HPDE6-E6E7 (cell line): Measurements from ENCODE around the gene SND1.

Experiments used
- DNase-seq: peaks from one replicate; pipeline ENCODE4 v3.0.0; 2011; ENCODE audit warnings: missing footprints; ENCODE audit errors: extremely low spot score

Gene SND1

GRCh38 chr7:127730658-127731276 is 78.8 kb downstream of the SND1 start:
- no peak for DNase-seq

- no peak for DNase-seq
These were observed 79.6 kb downstream of the SND1 start for GRCh38 chr7:127731431-127732080.

GRCh38 chr7:127732306-127732705 is 80.3 kb downstream of the SND1 start:
- DNase-seq: no peak

- DNase-seq: no peak
These were observed 82.0 kb downstream of the SND1 start for GRCh38 chr7:127733986-127734385.

GRCh38 chr7:127736511-127736910 is 84.5 kb downstream of the SND1 start:
- DNase-seq: no peak

GRCh38 chr7:127738859-127739258 is 86.9 kb downstream of the SND1 start:
- DNase-seq: no peak

GRCh38 chr7:127741764-127742375 is 89.9 kb downstream of the SND1 start:
- DNase-seq: no peak

GRCh38 chr7:127745445-127745844 is 93.5 kb downstream of the SND1 start:
- DNase-seq: no peak

- no peak for DNase-seq
These were observed 99.1 kb downstream of the SND1 start for GRCh38 chr7:127751062-127751461.

- DNase-seq: no peak
These were observed 99.8 kb downstream of the SND1 start for GRCh38 chr7:127751490-127752448.

GRCh38 chr7:127752829-127753228 is 100.8 kb downstream of the SND1 start:
- DNase-seq: no peak

GRCh38 chr7:127754457-127754856 is 102.5 kb downstream of the SND1 start:
- no peak for DNase-seq

GRCh38 chr7:127755521-127755920 is 103.5 kb downstream of the SND1 start:
- no peak for DNase-seq

GRCh38 chr7:127755965-127756364 is 104.0 kb downstream of the SND1 start:
- no peak for DNase-seq

- DNase-seq: no peak
These were observed 106.1 kb downstream of the SND1 start for GRCh38 chr7:127758105-127758504.

GRCh38 chr7:127758845-127759244 is 106.9 kb downstream of the SND1 start:
- no peak for DNase-seq

- no peak for DNase-seq
These were observed 108.0 kb downstream of the SND1 start for GRCh38 chr7:127759945-127760421.

- DNase-seq: no peak
These were observed 108.5 kb downstream of the SND1 start for GRCh38 chr7:127760436-127761031.

GRCh38 chr7:127761196-127761595 is 109.2 kb downstream of the SND1 start:
- no peak for DNase-seq

- no peak for DNase-seq
These were observed 112.7 kb downstream of the SND1 start for GRCh38 chr7:127764681-127765080.

GRCh38 chr7:127765150-127765549 is 113.2 kb downstream of the SND1 start:
- DNase-seq: no peak
